Psoas muscle (tissue), 8 donors: ENCODE measurements around the gene CD300A. TPM values are rescaled to one million over a fixed set of nuclear protein-coding genes. Genes with fewer than 3 reads are reported as not detected.

Experiments
- ATAC-seq, 4 donors: fragments of 200-7000 bp; cut with Tn5 transposase; one replicate each; pipeline ENCODE4 v1.9.1; 2020; ENCODE audit warnings: moderate library complexity in 3 of 4, mild to moderate bottlenecking in 2 of 4
- DNase-seq, 2 donors: peaks; one replicate each; pipeline ENCODE4 v3.0.0-alpha.2; 2020
- H3K27ac ChIP-seq: fragments of 200-600 bp; one replicate; pipeline ENCODE4 v1.8.0; 2022
- H3K27me3 ChIP-seq, 3 donors: fragments of 200-600 bp in 1 of 3; one replicate each; pipeline versions ENCODE4 v1.6.1 to v1.8.0; 2013 to 2022; ENCODE audit warnings: low read length in 2 of 3, mild to moderate bottlenecking in 2 of 3, moderate library complexity in 1 of 3; ENCODE audit not compliant: insufficient read depth in 3 of 3
- H3K36me3 ChIP-seq, 2 donors: fragments of 200-600 bp in 1 of 2; one replicate each; pipeline versions ENCODE4 v1.6.1 to v1.8.0; 2013 to 2022; ENCODE audit warnings: low read depth in 1 of 2, mild to moderate bottlenecking in 1 of 2, moderate library complexity in 1 of 2; ENCODE audit not compliant: insufficient read depth in 1 of 2
- H3K4me1 ChIP-seq: fragments of 200-600 bp; one replicate; pipeline ENCODE4 v1.8.0; 2022
- H3K4me3 ChIP-seq: fragments of 200-600 bp; one replicate; pipeline ENCODE4 v1.8.0; 2022; ENCODE audit warnings: mild to moderate bottlenecking
- H3K9me3 ChIP-seq: fragments of 200-600 bp; one replicate; pipeline ENCODE4 v1.8.0; 2022
- WGBS, 3 donors: extraction: QIAGEN DNeasy Blood & Tissue Kit; methylation state at CpG; one replicate each; pipeline versions ENCODE4 v1.1.6 to v1.1.7; 2013; 5-methylcytosine and 5-hydroxymethylcytosine counted together
- intact Hi-C, 2 donors: fragments of 100-400 bp; cut with DNase I; formaldehyde crosslinking; loops; one replicate each; pipeline versions ENCODE4 v1.11.0 to v1.14.2; 2022
- polyA plus RNA-seq, 3 donors: library from polyadenylated mRNA; stranded (reverse); fragments of 200-250 nt; gene quantifications; one replicate each; pipeline ENCODE4 v1.2.3, GENCODE V29; 2013
- total RNA-seq, 4 donors: library from RNA; stranded (reverse); fragmentation: NEBNext Ultra II Directional in 2 of 4; extraction: Animal tissue kit (Norgen Biotek cat#: 25700) in 2 of 4; gene quantifications; one replicate each; pipeline versions ENCODE4 v1.2.1 to v1.2.4, GENCODE V29; 2021 to 2023
- TF ChIP-seq, protein P1 (sequence below): fragments of 200-600 bp; IDR thresholded peaks from one replicate; pipeline ENCODE4 v1.8.0; 2022; ENCODE audit warnings: antibody characterized with exemption
- donor health status: healthy with polysubstance abuse.
- donor health status: DM: no; HTN: no; CAD: no; lungs with moderate emphysema.
- donor health status: Bipolar disorder and iron deficiency.
- donor health status: healthy.
- donor health status: DM: yes; HTN: yes; CAD: no.
- donor health status: DM: no; HTN: no; CAD: no.
- donor health status: DM: no; HTN: no; CAD: no.
- donor health status: DM: yes; HTN: yes; CAD: no.

Gene CD300A
- total and polyA plus RNA-seq, 7 donors = 0.29 to 2.4 (median 0.69) TPM

DNA sequence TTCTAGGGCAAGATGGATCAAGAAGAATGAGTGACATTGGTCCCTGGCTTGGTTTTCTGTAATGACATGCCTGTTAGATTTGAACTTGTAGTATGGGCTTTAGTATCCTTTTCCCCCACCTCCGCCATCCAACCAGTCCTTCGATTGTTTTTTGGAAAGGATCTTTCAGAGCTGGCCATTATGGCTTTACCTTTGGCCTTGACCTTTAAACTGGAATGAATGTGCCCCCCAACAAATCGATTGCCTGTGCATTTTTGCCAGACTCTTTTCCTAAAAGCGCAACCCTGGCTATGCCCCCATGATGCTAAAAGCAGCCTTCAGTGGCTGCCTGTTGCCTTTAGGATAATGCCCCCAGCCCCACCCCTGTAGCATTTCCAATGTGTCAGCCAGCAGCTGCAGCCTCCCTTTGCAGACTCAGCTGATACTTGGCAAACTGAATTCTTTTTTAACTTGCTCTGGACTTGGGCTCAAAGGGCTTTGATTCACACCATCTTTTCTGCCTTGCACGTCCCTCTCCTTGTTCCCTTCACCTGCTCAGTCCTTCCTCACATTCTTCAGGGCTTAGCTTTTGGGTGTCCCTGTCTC is 30.6 kb upstream of the CD300A start:
- H3K4me3 ChIP-seq = peak overlapping the region; percentile 90
- no peak for ATAC-seq
- 37 to 48% (median 42%) methylated on average over 5 of the region's 5 CpGs for WGBS, 3 donors
- intact Hi-C loops = no loop called here
- TF ChIP-seq, protein P1, sequence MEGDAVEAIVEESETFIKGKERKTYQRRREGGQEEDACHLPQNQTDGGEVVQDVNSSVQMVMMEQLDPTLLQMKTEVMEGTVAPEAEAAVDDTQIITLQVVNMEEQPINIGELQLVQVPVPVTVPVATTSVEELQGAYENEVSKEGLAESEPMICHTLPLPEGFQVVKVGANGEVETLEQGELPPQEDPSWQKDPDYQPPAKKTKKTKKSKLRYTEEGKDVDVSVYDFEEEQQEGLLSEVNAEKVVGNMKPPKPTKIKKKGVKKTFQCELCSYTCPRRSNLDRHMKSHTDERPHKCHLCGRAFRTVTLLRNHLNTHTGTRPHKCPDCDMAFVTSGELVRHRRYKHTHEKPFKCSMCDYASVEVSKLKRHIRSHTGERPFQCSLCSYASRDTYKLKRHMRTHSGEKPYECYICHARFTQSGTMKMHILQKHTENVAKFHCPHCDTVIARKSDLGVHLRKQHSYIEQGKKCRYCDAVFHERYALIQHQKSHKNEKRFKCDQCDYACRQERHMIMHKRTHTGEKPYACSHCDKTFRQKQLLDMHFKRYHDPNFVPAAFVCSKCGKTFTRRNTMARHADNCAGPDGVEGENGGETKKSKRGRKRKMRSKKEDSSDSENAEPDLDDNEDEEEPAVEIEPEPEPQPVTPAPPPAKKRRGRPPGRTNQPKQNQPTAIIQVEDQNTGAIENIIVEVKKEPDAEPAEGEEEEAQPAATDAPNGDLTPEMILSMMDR = no peak
- DNase-seq = no peak
- no peaks in the 10 kb centered on the region for H3K9me3 ChIP-seq
- peak overlapping the region; percentile 98 for H3K27ac ChIP-seq
- peaks cover 0 to 2% (median 0%) of the 10 kb centered on the region in 3 donors for H3K27me3 ChIP-seq
- peaks cover 23% of the 10 kb centered on the region for H3K4me1 ChIP-seq
- H3K36me3 ChIP-seq = peaks cover 0 to 15% of the 10 kb centered on the region in 2 donors

DNA sequence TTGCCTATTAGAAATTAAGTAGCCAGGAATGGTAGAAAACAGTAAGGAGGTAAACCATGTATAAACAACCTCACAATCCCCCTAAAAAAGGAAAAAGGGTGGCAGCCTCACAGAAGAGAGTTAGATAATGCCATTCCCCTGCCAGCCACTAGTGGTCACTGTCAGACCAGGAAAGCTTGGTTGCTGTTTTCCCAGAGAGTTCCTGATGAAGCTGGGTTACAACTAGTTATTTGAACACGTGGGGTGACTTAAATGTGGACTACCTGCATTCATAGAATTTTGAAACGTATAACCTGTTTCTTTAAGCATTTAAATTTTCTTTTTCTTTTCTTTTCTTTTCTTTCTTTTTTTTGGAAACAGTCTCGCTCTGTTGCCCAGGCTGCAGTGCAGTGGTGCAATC is 28.7 kb upstream of the CD300A start:
- 88 to 95% (median 90%) methylated on average over 3 of the region's 3 CpGs for WGBS, 3 donors
- intact Hi-C loops = no loop called here
- ATAC-seq = no peak

DNA sequence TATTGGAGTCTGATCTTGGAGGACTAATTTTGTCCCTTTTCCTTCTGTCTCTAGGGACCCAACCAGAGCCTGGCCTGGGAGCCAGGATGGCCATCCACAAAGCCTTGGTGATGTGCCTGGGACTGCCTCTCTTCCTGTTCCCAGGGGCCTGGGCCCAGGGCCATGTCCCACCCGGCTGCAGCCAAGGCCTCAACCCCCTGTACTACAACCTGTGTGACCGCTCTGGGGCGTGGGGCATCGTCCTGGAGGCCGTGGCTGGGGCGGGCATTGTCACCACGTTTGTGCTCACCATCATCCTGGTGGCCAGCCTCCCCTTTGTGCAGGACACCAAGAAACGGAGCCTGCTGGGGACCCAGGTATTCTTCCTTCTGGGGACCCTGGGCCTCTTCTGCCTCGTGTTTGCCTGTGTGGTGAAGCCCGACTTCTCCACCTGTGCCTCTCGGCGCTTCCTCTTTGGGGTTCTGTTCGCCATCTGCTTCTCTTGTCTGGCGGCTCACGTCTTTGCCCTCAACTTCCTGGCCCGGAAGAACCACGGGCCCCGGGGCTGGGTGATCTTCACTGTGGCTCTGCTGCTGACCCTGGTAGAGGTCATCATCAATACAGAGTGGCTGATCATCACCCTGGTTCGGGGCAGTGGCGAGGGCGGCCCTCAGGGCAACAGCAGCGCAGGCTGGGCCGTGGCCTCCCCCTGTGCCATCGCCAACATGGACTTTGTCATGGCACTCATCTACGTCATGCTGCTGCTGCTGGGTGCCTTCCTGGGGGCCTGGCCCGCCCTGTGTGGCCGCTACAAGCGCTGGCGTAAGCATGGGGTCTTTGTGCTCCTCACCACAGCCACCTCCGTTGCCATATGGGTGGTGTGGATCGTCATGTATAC is 26.5 kb upstream of the CD300A start:
- H3K36me3 ChIP-seq = peaks cover 0 to 27% of the 10 kb centered on the region in 2 donors
- TF ChIP-seq, protein P1 = no peak
- no peak overlapping the region for H3K4me3 ChIP-seq
- WGBS, 3 donors = 88 to 92% (median 90%) methylated on average over 31 of the region's 31 CpGs
- intact Hi-C loops = no loop called here
- no peak for DNase-seq
- H3K27ac ChIP-seq = peak overlapping the region; percentile 27
- no peaks in the 10 kb centered on the region for H3K27me3 ChIP-seq
- ATAC-seq = no peak
- H3K9me3 ChIP-seq = no peaks in the 10 kb centered on the region
- peaks cover 53% of the 10 kb centered on the region for H3K4me1 ChIP-seq

More for the DNA sequence above, 28.7 kb upstream of the CD300A start:
- Histone ChIP-seq H3K4me1 (peaks cover 31% of the 10 kb centered on the region), H3K9me3 (no peaks in the 10 kb centered on the region), H3K27me3 (peaks cover 0 to 1% (median 0%) of the 10 kb centered on the region in 3 donors), H3K27ac (no peak overlapping the region), H3K4me3 (no peak overlapping the region), H3K36me3 (peaks cover 0 to 23% of the 10 kb centered on the region in 2 donors)
- DNase-seq = no peak
- TF ChIP-seq, protein P1 = peak; percentile 65

DNA sequence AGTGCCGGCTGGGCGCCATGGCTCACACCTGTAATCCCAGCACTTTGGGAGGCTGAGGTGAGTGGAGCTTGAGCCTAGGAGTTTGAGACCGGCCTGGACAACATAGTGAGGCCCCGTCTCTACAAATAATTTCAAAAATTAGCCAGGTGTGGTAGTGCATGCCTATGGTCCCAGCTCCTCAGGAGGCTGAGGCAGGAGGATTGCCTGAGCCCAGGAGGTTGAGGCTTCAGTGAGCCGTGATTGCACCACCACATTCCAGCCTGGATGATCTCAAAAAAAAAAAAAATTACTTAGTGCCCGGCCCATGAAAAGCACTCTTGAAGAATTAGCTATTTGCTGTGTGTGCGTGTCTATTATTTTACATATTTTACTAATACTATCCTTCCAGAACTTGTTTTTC is 24.9 kb upstream of the CD300A start:
- Histone ChIP-seq H3K9me3 (no peaks in the 10 kb centered on the region), H3K27ac (peak overlapping the region; percentile 92), H3K27me3 (no peaks in the 10 kb centered on the region), H3K4me3 (no peak overlapping the region), H3K36me3 (peaks cover 0 to 27% of the 10 kb centered on the region in 2 donors), H3K4me1 (peaks cover 50% of the 10 kb centered on the region)
- TF ChIP-seq, protein P1 = no peak
- ATAC-seq (no peak), DNase-seq (peak in 1 of 2 donors; percentile 36)
- 84 to 94% (median 88%) methylated on average over 7 of the region's 7 CpGs for WGBS, 3 donors
- intact Hi-C loops = no loop called here
